ENCODE measurements around the gene DPYSL5.

DPYSL5 gene

GRCh38 chr2:26983746-26984145 is 135.8 kb downstream of the DPYSL5 start:
- no peaks in the 10 kb centered on the region for H3K9me3 ChIP-seq (ENCODE audit: severe bottlenecking)
- DNase-seq: no peak
- H3K4me3 ChIP-seq (ENCODE audit: low read depth, low read length): no peak overlapping the region
- H3K36me3 ChIP-seq: peaks cover 4% of the 10 kb centered on the region; the same call in 1 of the 2 replicates
- TF ChIP-seq CTCF (IDR thresholded peaks at IDR 0.05; ENCODE audit: low read depth, low read length): no peak
- H3K27ac ChIP-seq: no peak overlapping the region
- H3K27me3 ChIP-seq (ENCODE audit: insufficient read depth, low read depth, severe bottlenecking): no peaks in the 10 kb centered on the region

- DNase-seq: peak; percentile 38
- Histone ChIP-seq H3K9me3 (ENCODE audit: severe bottlenecking) (no peaks in the 10 kb centered on the region), H3K4me3 (ENCODE audit: low read depth, low read length) (no peak overlapping the region), H3K27ac (peak overlapping the region; percentile 17), H3K27me3 (ENCODE audit: insufficient read depth, low read depth, severe bottlenecking) (no peaks in the 10 kb centered on the region), H3K36me3 (peaks cover 4% of the 10 kb centered on the region; the same call in 1 of the 2 replicates)
- no peak for TF ChIP-seq CTCF (IDR thresholded peaks at IDR 0.05; ENCODE audit: low read depth, low read length)
These were observed 137.9 kb downstream of the DPYSL5 start for GRCh38 chr2:26985807-26986206.

- no peaks in the 10 kb centered on the region for H3K9me3 ChIP-seq (ENCODE audit: severe bottlenecking)
- no peak for DNase-seq
- peaks cover 4% of the 10 kb centered on the region; the same call in 1 of the 2 replicates for H3K36me3 ChIP-seq
- no peaks in the 10 kb centered on the region for H3K27me3 ChIP-seq (ENCODE audit: insufficient read depth, low read depth, severe bottlenecking)
- no peak overlapping the region for H3K27ac ChIP-seq
- H3K4me3 ChIP-seq (ENCODE audit: low read depth, low read length): no peak overlapping the region
- TF ChIP-seq CTCF (IDR thresholded peaks at IDR 0.05; ENCODE audit: low read depth, low read length): no peak
These were observed 138.6 kb downstream of the DPYSL5 start for GRCh38 chr2:26986576-26986975.

- H3K9me3 ChIP-seq (ENCODE audit: severe bottlenecking): no peaks in the 10 kb centered on the region
- 0 out of 2 replicates have a peak, but pooled peaks cover 4% of the 10 kb centered on the region for H3K36me3 ChIP-seq
- H3K27ac ChIP-seq: no peak overlapping the region
- no peak overlapping the region for H3K4me3 ChIP-seq (ENCODE audit: low read depth, low read length)
- DNase-seq: no peak
- TF ChIP-seq CTCF (IDR thresholded peaks at IDR 0.05; ENCODE audit: low read depth, low read length): no peak
- H3K27me3 ChIP-seq (ENCODE audit: insufficient read depth, low read depth, severe bottlenecking): no peaks in the 10 kb centered on the region
These were observed 140.3 kb downstream of the DPYSL5 start for GRCh38 chr2:26988058-26988860.

- DNase-seq: no peak
- Histone ChIP-seq H3K27me3 (ENCODE audit: insufficient read depth, low read depth, severe bottlenecking) (no peaks in the 10 kb centered on the region), H3K9me3 (ENCODE audit: severe bottlenecking) (no peaks in the 10 kb centered on the region), H3K36me3 (0 out of 2 replicates have a peak, but pooled peaks cover 4% of the 10 kb centered on the region), H3K4me3 (ENCODE audit: low read depth, low read length) (no peak overlapping the region), H3K27ac (no peak overlapping the region)
- no peak for TF ChIP-seq CTCF (IDR thresholded peaks at IDR 0.05; ENCODE audit: low read depth, low read length)
These were observed 141.2 kb downstream of the DPYSL5 start for GRCh38 chr2:26989156-26989555.
